Colon (tissue), 2 donors: ENCODE data around the gene SF3B3.
"Not testable (repeated sequence)": the region's sequence is repeated elsewhere in the genome, so short reads cannot be mapped to it uniquely, and the experiment has no call there.

Experiments used
- FAIRE-seq: peaks from 2 replicates; lab custom pipeline; 2012; peaks lifted over from hg19 to GRCh38; lab: Jason Lieb, UNC
- donor health status: control.
- donor health status: control.

SF3B3 gene

GRCh38 chr16:70615945-70616344 lies 92.3 kb downstream of the SF3B3 start:
- FAIRE-seq = no peak

GRCh38 chr16:70621864-70622263 lies 98.2 kb downstream of the SF3B3 start:
- not testable (repeated sequence) for FAIRE-seq
